OCI-M1 (cell line): ENCODE measurements around the gene PLP2.
A peak's percentile ranks its signal among the peaks of the same experiment; 100 is the strongest.

ENCODE experiments used
- DNase-seq: peaks from one replicate; lab custom pipeline; 2025; lab: John Stamatoyannopoulos, UW

Gene PLP2

GRCh38 chrX:49186125-49187027 is 14.7 kb downstream of the PLP2 start, which contains the start of gene PRICKLE3:
TSS of gene PRICKLE3 (minus strand) at chrX:49186373. CDS start at chrX:49186297, 76 bp downstream.
- peak; percentile 88 for DNase-seq

DNA sequence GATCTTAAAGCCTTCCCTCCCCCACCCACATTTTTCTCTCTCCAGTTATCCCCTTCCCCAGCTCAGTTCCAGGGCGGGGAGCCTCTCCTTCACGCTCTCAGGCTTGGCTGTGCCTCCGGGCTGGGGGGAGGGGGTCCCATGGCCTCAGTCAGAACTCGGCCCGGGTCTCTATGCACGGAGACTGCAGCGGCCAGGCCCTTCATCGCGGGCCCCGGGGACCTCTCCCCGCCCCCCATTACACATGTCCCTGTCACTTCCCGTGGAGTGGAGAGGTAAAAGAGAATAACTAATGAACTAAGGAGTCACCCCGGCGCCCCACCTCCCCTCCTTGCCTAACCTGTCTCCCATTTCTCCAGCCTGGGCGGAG is 15.3 kb downstream of the PLP2 start:
- DNase-seq, result no peak

- DNase-seq, result no peak
These were observed 15.8 kb downstream of the PLP2 start for GRCh38 chrX:49187526-49187925.

- DNase-seq, result no peak
These were observed 16.9 kb downstream of the PLP2 start for GRCh38 chrX:49188468-49189076.

DNA sequence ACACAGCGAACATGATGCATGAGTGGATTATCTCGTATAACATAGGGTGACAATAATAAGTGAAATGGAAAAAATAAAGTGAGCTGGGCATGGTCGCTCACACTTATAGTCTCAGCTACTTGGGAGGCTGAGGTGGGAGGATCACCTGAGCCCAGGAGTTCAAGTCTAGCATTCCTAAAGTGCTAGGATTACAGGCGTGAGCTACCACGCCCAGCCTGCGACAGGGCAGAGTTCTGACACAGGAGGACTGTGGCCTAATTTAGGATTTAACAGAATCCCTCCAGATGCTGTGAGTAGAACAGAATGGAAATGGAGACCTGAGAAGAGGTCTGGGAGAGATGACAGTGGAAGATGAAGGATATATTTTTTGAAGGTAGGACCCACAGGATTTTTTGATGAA is 17.9 kb downstream of the PLP2 start:
- DNase-seq, result no peak

DNA sequence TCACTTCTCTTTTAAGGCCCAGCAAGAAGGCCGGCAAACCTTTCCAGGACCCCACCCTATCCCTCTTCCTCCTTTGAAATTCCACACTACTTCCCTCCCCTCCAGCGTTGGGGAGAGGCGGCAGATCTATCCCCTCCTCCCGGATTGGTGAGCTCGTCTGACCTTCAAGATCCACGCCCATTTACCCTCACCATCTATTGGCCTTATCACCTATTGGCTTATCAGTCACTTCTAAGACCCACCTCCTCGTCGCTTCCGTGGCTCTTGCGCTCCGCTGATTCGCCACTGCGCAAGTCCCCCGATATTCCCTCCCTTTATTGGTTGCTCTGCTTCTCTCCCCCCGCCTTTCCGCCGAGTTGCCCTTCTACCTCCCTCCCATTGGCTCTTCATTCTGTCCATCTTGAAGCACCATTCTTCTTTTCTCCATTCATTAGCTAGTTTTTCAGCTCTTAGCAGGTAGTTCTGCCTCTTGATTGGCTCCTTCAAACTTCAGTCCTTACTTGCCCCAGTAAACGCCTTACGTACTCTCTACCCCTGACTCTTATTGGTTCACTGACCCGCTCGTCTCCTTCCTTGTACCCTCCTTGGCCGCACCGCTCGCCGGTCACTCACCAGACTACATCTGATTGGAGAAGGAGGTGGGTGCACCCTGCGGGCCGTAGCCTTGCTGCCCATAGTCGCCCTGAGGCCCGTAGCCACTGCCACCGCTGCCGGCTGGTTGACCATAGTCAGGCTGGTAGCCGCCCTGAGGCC is 19.3 kb downstream of the PLP2 start:
- peak; percentile 98 for DNase-seq

GRCh38 chrX:49191574-49192011 is 19.9 kb downstream of the PLP2 start:
- no peak for DNase-seq

GRCh38 chrX:49192722-49193328 is 21.1 kb downstream of the PLP2 start:
- DNase-seq, result peak; percentile 54

GRCh38 chrX:49193542-49193964 is 21.9 kb downstream of the PLP2 start:
- DNase-seq, result no peak

DNA sequence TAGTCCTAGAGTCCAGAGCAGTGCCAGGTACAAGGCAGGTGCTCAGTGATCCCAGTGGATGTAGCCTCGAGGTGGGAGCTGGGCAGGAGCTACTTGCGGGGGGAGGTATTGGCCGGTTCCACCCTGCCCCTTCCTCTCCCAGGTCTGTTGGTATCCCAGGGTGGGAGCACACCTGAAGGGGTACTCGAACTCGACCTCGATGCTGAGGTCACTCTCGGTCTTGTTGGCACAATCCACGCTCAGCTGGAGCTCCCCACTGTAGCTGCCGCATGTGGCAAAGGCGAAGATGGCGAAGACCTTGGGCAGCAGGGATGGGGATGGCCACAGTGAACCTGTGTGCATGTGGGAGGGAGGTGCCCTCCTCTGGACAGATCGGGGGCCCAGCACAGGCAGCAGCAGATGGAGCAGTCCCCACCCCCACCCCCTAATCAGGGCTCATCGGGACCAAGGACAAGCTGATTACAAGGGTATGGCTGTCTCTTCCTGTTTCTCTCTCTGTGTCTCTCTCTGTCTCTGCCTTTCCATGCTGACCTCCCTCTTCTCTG is 25.9 kb downstream of the PLP2 start:
- no peak for DNase-seq

GRCh38 chrX:49198540-49199314 is 27.0 kb downstream of the PLP2 start:
- no peak for DNase-seq

GRCh38 chrX:49199315-49199595 is 27.6 kb downstream of the PLP2 start:
- DNase-seq, result no peak

DNA sequence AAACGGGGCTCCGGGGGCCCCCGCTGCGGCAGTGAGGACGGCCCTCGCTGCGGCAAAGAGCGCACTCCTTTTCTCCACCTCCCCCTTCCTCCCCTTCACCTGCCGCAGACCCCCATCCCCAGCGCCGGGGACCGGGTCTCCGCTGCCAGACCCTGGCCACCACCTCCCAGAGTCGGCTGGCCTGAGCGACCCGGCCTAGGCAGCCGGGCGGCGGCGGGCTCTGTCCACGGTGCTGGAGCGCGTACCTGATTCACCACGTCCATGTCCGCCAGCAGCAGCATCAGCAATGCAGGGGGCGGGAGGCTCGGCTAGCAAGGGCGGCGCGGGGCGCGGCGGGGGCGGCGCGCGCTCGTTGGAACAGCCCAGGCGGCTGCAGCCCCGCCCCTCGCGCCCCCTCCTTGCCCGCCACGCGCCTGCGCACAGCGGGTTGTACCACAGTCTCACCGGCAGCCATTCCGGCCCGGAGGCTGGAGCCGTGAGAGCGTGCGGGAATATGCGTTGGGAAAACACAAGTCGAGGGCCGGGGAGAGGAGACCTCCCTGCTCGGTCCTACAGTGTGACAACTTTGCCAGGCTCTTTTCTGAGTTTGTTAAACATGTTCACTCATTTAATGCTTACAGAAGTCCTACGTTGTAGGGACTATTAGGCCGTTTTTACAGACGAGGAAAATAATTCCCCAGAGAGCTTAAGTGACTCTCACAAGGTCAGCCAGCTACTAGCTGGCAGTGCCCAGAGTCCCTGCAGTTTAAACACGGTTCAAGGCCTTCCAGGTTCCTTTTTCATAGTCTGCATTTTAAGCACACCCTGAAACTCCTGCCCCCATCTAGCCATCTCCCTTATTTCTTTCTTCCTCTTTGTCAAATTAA is 28.4 kb downstream of the PLP2 start, which contains the start of gene SYP:
Gene SYP, minus strand, starts transcription at position 288 of the 866 bp plus-strand sequence. Its CDS starts 7 bp downstream, at position 281.
- peak; percentile 92 for DNase-seq

DNA sequence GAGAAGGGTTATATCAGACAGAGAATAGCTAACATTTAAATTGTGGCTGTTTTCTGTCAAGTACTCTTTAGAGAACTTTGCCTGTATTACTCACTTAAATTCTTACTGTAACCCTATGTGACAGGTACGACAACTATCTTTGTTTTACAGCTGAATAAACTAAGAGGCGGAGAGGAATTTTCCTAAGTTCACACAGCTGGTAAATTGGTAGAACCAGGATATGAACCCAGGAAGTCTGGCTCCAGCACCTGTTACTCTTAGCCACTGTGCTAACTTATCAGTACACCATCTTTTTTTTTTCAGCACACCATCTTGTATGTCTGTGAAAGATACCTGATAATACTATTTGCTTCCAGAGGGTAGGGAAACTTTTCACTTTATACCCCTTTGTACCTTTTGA is 30.3 kb downstream of the PLP2 start:
- DNase-seq, result no peak

- no peak for DNase-seq
These were observed 31.8 kb downstream of the PLP2 start for GRCh38 chrX:49203536-49203935.

- no peak for DNase-seq
These were observed 32.3 kb downstream of the PLP2 start for GRCh38 chrX:49204017-49204416.

- DNase-seq, result no peak
These were observed 33.0 kb downstream of the PLP2 start for GRCh38 chrX:49204709-49205108.

- DNase-seq, result no peak
These were observed 33.7 kb downstream of the PLP2 start for GRCh38 chrX:49205443-49205842.

DNA sequence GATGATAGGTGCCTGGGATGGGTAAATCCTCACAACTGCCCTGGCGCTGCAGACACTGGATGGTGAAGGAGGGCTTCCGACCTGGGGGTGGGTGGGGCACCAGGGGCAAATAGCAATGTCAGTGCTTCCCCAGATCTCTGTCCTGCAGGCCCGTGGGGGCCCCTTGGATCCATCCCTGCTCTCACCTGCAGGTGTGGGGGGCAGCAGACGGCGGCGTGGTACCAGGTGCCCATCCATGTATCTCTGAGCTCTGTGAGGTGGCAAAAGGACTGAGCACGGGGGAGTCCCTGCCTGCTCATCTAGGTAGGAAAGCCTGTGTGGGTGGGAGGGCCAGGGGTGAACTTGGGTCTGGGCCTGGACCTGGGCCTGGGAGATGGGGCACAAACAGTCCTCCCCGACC is 34.8 kb downstream of the PLP2 start:
- DNase-seq, result no peak

DNA sequence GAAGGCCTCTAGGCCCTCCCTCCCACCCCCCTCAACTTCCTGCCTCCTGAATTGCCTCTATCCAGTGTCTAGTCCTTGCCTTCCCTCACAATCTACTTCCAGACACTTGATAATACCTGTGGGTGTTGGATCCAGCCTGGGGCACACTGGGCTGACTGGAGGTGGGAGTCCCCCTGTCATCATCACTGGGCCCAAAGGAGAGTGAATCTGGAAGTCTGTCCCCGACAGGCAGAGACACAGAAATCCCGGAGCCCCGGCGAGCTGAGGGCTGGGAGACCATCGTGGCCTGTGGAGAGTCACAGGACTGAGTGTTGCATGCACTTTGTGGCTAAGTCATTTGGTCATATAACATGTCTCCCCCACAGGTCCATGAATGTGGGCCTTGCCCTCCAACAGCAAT is 36.7 kb downstream of the PLP2 start:
- DNase-seq, result no peak
